Ishikawa (cell line): Measurements from ENCODE around the gene UPF2.

ENCODE experiments used
- CREB1 ChIP-seq: IDR thresholded peaks from 2 replicates; pipeline ENCODE4 v1.6.1; 2012; ENCODE audit warnings: low read depth
- EP300 ChIP-seq: IDR thresholded peaks from 2 replicates; pipeline ENCODE4 v1.6.1; 2012; ENCODE audit warnings: borderline replicate concordance
- RAD21 ChIP-seq: IDR thresholded peaks from 2 replicates; pipeline ENCODE4 v1.6.1; 2012; ENCODE audit warnings: low read depth
- TAF1 ChIP-seq: IDR thresholded peaks from 2 replicates; pipeline ENCODE4 v1.6.1; 2012; ENCODE audit warnings: low read depth, mild to moderate bottlenecking
- TCF12 ChIP-seq: IDR thresholded peaks from 2 replicates; pipeline ENCODE4 v1.6.1; 2012; ENCODE audit warnings: low read depth
- YY1 ChIP-seq: IDR thresholded peaks from 2 replicates; pipeline ENCODE4 v1.6.1; 2012; ENCODE audit warnings: low read depth
- ZBTB7A ChIP-seq: IDR thresholded peaks from 2 replicates; pipeline ENCODE4 v1.6.1; 2012; ENCODE audit warnings: low read depth

DNA sequence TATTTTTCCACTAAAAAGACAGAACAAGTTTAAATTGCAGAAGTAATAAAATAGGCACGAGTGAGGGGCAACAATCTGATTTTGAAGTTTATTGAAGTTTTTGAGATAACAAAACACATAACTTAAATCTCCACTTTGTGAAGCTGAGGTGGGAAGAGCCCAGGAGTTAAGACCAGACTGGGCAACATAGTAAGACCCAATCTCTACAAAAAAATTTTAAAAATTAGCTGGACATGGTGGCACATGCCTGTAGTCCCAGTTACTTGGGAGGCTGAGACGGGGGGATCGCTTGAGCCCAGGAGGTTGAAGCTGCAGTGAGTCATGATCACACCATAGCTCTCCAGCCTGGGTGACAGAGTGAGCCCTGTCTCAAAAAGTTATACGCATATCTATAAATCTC is 11.2 kb downstream of the UPF2 start:
- TF ChIP-seq CREB1 (no peak), RAD21 (no peak), TAF1 (no peak), ZBTB7A (no peak), EP300 (no peak), TCF12 (no peak), YY1 (no peak)
